H1 (cell line): Measurements from ENCODE around the gene ZCCHC17. TPM values are rescaled to one million over a fixed set of nuclear protein-coding genes. Genes with fewer than 3 reads are reported as not detected.

ENCODE experiments used
- CTCF ChIA-PET: fragments of 300-600 bp; sonication (Branson Sonifier 250); formaldehyde crosslinking; loops from one replicate; lab custom pipeline; 2021; ENCODE audit not compliant: partially characterized antibody; lab: Charles Lee
- POLR2A ChIA-PET: fragments of 300-600 bp; sonication (Branson Sonifier 250); formaldehyde crosslinking; loops from one replicate; lab custom pipeline; 2021; ENCODE audit warnings: inconsistent platforms; ENCODE audit not compliant: partially characterized antibody; lab: Charles Lee
- DNase-seq, 2 experiments: peaks; one replicate each; pipeline versions ENCODE4 v3.0.0 to v3.0.0-alpha.2; 2010 to 2022; ENCODE audit warnings: low spot score in 2 of 2, low read depth in 1 of 2, mixed read lengths in 1 of 2
- FAIRE-seq: peaks from 2 replicates; lab custom pipeline; 2011; peaks lifted over from hg19 to GRCh38; lab: Jason Lieb, UNC
- H2AFZ ChIP-seq: 2 replicates; pipeline ENCODE4 v1.8.1; 2012; ENCODE audit warnings: low read length, inconsistent platforms
- H2AK5ac ChIP-seq: 2 replicates; pipeline ENCODE4 v1.6.1; 2013; ENCODE audit warnings: low read depth, low read length
- H2BK120ac ChIP-seq: replicated peaks from 2 replicates; pipeline ENCODE3; 2013; ENCODE audit warnings: low read depth, low read length, inconsistent platforms
- H2BK12ac ChIP-seq: 2 replicates; pipeline ENCODE4 v1.6.1; 2013; ENCODE audit warnings: low read depth, low read length
- H2BK15ac ChIP-seq: 2 replicates; pipeline ENCODE4 v1.6.1; 2013; ENCODE audit warnings: low read length
- H2BK20ac ChIP-seq: 2 replicates; pipeline ENCODE4 v1.6.1; 2013; ENCODE audit warnings: low read length
- H2BK5ac ChIP-seq: 2 replicates; pipeline ENCODE4 v1.6.1; 2013; ENCODE audit warnings: low read depth, low read length
- H3K14ac ChIP-seq: 2 replicates; pipeline ENCODE4 v1.6.1; 2013; ENCODE audit warnings: inconsistent platforms; ENCODE audit not compliant: insufficient read length
- H3K18ac ChIP-seq: 2 replicates; pipeline ENCODE4 v1.6.1; 2013; ENCODE audit warnings: low read length; ENCODE audit errors: extremely low read depth
- H3K23ac ChIP-seq: 2 replicates; pipeline ENCODE4 v1.6.1; 2013; ENCODE audit warnings: inconsistent platforms; ENCODE audit not compliant: insufficient read length
- H3K23me2 ChIP-seq: 2 replicates; pipeline ENCODE4 v1.6.1; 2013; ENCODE audit warnings: low read depth, low read length
- H3K27ac ChIP-seq: 2 replicates; pipeline ENCODE4 v1.6.1; 2011; ENCODE audit warnings: low read depth, low read length, inconsistent platforms
- H3K27me3 ChIP-seq, 4 experiments: replicated peaks in 1 of 4; 1 replicate in 1 of 4; 2 replicates in 3 of 4; pipeline versions ENCODE4 v1.6.1 to v1.8.1; 2011 to 2013; ENCODE audit warnings: low read length in 3 of 4, mild to moderate bottlenecking in 3 of 4, inconsistent platforms in 2 of 4, mixed read lengths in 2 of 4, moderate library complexity in 1 of 4; ENCODE audit not compliant: control insufficient read depth in 3 of 4, insufficient read depth in 3 of 4; ENCODE audit errors: extremely low read depth in 1 of 4
- H3K36me3 ChIP-seq, 4 experiments: 2 replicates each; pipeline versions ENCODE4 v1.6.1 to v1.8.1; 2011 to 2013; ENCODE audit warnings: mild to moderate bottlenecking in 4 of 4, low read length in 3 of 4, moderate library complexity in 2 of 4, control low read depth in 1 of 4, inconsistent platforms in 1 of 4; ENCODE audit not compliant: insufficient read depth in 4 of 4, control insufficient read depth in 2 of 4
- H3K4ac ChIP-seq: replicated peaks from 2 replicates; pipeline ENCODE3; 2013; ENCODE audit warnings: low read length, low read depth, mixed read lengths, inconsistent platforms; ENCODE audit not compliant: insufficient read length
- H3K4me1 ChIP-seq, 4 experiments: replicated peaks in 1 of 4; 1 replicate in 1 of 4; 2 replicates in 3 of 4; pipeline versions ENCODE4 v1.6.1 to v1.8.1; 2011 to 2013; ENCODE audit warnings: low read length in 3 of 4, inconsistent platforms in 2 of 4, mixed read lengths in 1 of 4; ENCODE audit not compliant: insufficient read depth in 4 of 4, control insufficient read depth in 3 of 4
- H3K4me2 ChIP-seq, 2 experiments: 2 replicates each; pipeline versions ENCODE4 v1.6.1 to v1.8.1; 2011 to 2013; ENCODE audit warnings: low read depth in 2 of 2, low read length in 2 of 2, control low read depth in 1 of 2, inconsistent platforms in 1 of 2, mild to moderate bottlenecking in 1 of 2; ENCODE audit not compliant: insufficient read depth in 1 of 2
- H3K4me3 ChIP-seq, 4 experiments: fragments of 200-600, 300-600 bp in 1 of 4; sonication (generic), shearing (Covaris generic), sonication (Bioruptor Twin) in 1 of 4; 2 replicates each; pipeline versions ENCODE4 v1.5.1 to v1.8.1; 2011 to 2016; ENCODE audit warnings: low read length in 4 of 4, low read depth in 3 of 4, control low read depth in 2 of 4, inconsistent platforms in 2 of 4, mild to moderate bottlenecking in 2 of 4, mixed read lengths in 1 of 4, moderate library complexity in 1 of 4; ENCODE audit not compliant: insufficient read depth in 2 of 4; ENCODE audit errors: extremely low read depth in 1 of 4
- H3K56ac ChIP-seq: replicated peaks from 2 replicates; pipeline ENCODE3; 2013; ENCODE audit warnings: low read depth, mild to moderate bottlenecking, mixed read lengths, low read length, inconsistent platforms; ENCODE audit not compliant: insufficient read length
- H3K79me1 ChIP-seq: 2 replicates; pipeline ENCODE4 v1.6.1; 2013; ENCODE audit warnings: low read depth, low read length, control low read depth
- H3K79me2 ChIP-seq, 2 experiments: 2 replicates each; pipeline versions ENCODE4 v1.6.1 to v1.8.1; 2012 to 2013; ENCODE audit warnings: low read length in 2 of 2, mild to moderate bottlenecking in 2 of 2, inconsistent platforms in 1 of 2; ENCODE audit not compliant: insufficient read depth in 2 of 2, control insufficient read depth in 1 of 2
- H3K9ac ChIP-seq, 4 experiments: replicated peaks in 1 of 4; 1 replicate in 1 of 4; 2 replicates in 3 of 4; pipeline versions ENCODE4 v1.6.1 to v1.8.1; 2011 to 2013; ENCODE audit warnings: low read depth in 3 of 4, low read length in 3 of 4, control low read depth in 2 of 4, mild to moderate bottlenecking in 2 of 4, moderate library complexity in 2 of 4, inconsistent platforms in 1 of 4; ENCODE audit errors: extremely low read depth in 1 of 4
- H3K9me3 ChIP-seq, 2 experiments: 2 replicates each; pipeline versions ENCODE4 v1.6.1 to v1.8.1; 2012 to 2013; ENCODE audit warnings: mild to moderate bottlenecking in 2 of 2, moderate library complexity in 2 of 2, control low read depth in 1 of 2, inconsistent platforms in 1 of 2, low read depth in 1 of 2, low read length in 1 of 2, mixed read lengths in 1 of 2; ENCODE audit not compliant: insufficient read depth in 2 of 2
- H4K20me1 ChIP-seq, 2 experiments: replicated peaks in 1 of 2; 2 replicates each; pipeline versions ENCODE3 to v1.8.1; 2011 to 2013; ENCODE audit warnings: inconsistent platforms in 2 of 2, low read length in 2 of 2, mild to moderate bottlenecking in 1 of 2; ENCODE audit not compliant: insufficient read depth in 2 of 2, control insufficient read depth in 1 of 2
- H4K5ac ChIP-seq: 2 replicates; pipeline ENCODE4 v1.6.1; 2013; ENCODE audit warnings: low read length, low read depth, mixed read lengths, inconsistent platforms; ENCODE audit not compliant: insufficient read length
- H4K8ac ChIP-seq: 2 replicates; pipeline ENCODE4 v1.8.0; 2013; ENCODE audit warnings: mild to moderate bottlenecking, moderate library complexity, low read length, inconsistent platforms; ENCODE audit not compliant: insufficient read depth; ENCODE audit errors: extremely low read depth
- H4K91ac ChIP-seq: replicated peaks from 2 replicates; pipeline ENCODE3; 2013; ENCODE audit warnings: low read length, mixed read lengths, inconsistent platforms; ENCODE audit not compliant: insufficient read length
- WGBS, 2 experiments: shearing (Covaris generic) in 1 of 2; methylation state at CpG; one replicate each; pipeline versions ENCODE4 v1.1.6 to v1.1.7; 2013 to 2015; ENCODE audit warnings: low lambda C conversion rate in 2 of 2, mixed read lengths in 2 of 2, inconsistent platforms in 1 of 2, low coverage in 1 of 2, missing lambda C conversion rate in 1 of 2; ENCODE audit not compliant: insufficient replicate concordance in 2 of 2, insufficient coverage in 1 of 2, insufficient read length in 1 of 2; ENCODE audit errors: extremely low coverage in 1 of 2, missing lambda C conversion rate in 1 of 2; 5-methylcytosine and 5-hydroxymethylcytosine counted together
- polyA plus RNA-seq, 7 experiments: library from polyadenylated mRNA; depleted of rRNA in 3 of 7; stranded (reverse) in 5 of 7; unstranded in 2 of 7; fragments of >200 nt in 5 of 7; fragments of 200-250 nt in 2 of 7; gene quantifications; 1 replicate in 5 of 7; 2 replicates in 1 of 7; 4 replicates in 1 of 7; pipeline versions ENCODE4 v1.2.1 to v1.2.3, GENCODE V29; 2011 to 2013; ENCODE audit warnings: missing spikeins in 2 of 7, mixed read lengths in 2 of 7
- total RNA-seq: library from RNA; stranded (reverse); fragmentation: NEBNext Ultra II Directional; extraction: Animal tissue kit (Norgen Biotek cat#: 25700); gene quantifications from 2 replicates; pipeline ENCODE4 v1.2.1, GENCODE V29; 2021

ZCCHC17 gene
- total and polyA plus RNA-seq, 2 of the 8 experiments (the other 6 are each of a cell fraction or from before 2014, with no cell fraction given) = 51.6 to 59.3 TPM

DNA sequence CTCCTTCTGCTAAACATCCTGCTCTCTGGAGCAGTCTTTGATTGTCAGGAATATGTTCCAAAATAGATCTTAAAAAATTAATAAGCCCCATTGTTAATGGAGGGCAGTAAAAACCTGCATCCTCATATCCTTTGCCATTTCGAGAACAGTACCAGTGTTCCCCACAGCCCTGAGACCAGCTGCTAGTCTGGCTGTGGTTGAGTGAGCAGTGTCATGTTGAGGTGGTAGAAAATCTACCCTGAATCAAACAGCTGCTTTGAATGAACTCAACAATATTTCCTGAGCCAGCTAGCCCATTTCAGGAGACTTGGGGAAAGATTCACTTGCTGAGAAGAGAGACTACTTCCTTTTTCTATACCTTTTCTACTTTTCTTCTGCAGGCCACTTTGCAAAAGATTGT is 51.6 kb downstream of the ZCCHC17 start:
- Histone ChIP-seq H3K4me1 (no peaks in the 10 kb centered on the region), H3K14ac (no peak overlapping the region), H2AK5ac (no peak overlapping the region), H3K23ac (no peak overlapping the region), H3K18ac (no peak overlapping the region), H3K27me3 (no peaks in the 10 kb centered on the region), H3K4me2 (no peak overlapping the region), H2BK15ac (no peak overlapping the region), H4K5ac (no peak overlapping the region), H3K4me3 (no peak overlapping the region), H4K91ac (no peak overlapping the region), H3K9ac (no peak overlapping the region), H4K20me1 (no peaks in the 10 kb centered on the region), H2BK12ac (no peak overlapping the region), H3K36me3 (peaks cover 0 to 46% (median 15%) of the 10 kb centered on the region in 4 experiments; a peak in 7 of 8 replicates), H3K27ac (no peak overlapping the region), H4K8ac (no peak overlapping the region), H3K23me2 (no peaks in the 10 kb centered on the region), H2BK20ac (no peak overlapping the region), H2BK5ac (no peak overlapping the region), H2AFZ (no peak overlapping the region), H3K79me1 (no peaks in the 10 kb centered on the region), H3K56ac (no peak overlapping the region), H2BK120ac (no peak overlapping the region), H3K9me3 (no peaks in the 10 kb centered on the region), H3K79me2 (no peaks in the 10 kb centered on the region), H3K4ac (no peak overlapping the region)
- FAIRE-seq (no peak), DNase-seq (no peak)
- 87% methylated on average over 1 of the region's 1 CpG; no CpG with 5 or more reads in 1 of the 2 experiments for WGBS, 2 experiments
- POLR2A ChIA-PET = interaction anchor here (0.5 to 0.8 kb wide), 2 partner anchors 71 to 397 kb away, joined by 3 read pairs; no protein-coding TSS in a partner anchor
- CTCF ChIA-PET = interaction anchor here (0.8 to 1.4 kb wide), 4 partner anchors 13 to 201 kb away, joined by 3 to 5 read pairs (median 3); no protein-coding TSS in a partner anchor
